Left forelimb (tissue), 1 donor: ENCODE results near the gene ZACN.
A peak's percentile ranks its signal among the peaks of the same experiment; 100 is the strongest.
"Not testable (repeated sequence)": the region's sequence is repeated elsewhere in the genome, so short reads cannot be mapped to it uniquely, and the experiment has no call there.

ENCODE experiments used
- DNase-seq: peaks from one replicate; pipeline ENCODE4 v3.0.0-alpha.2; 2018; ENCODE audit warnings: low spot score

The ZACN gene

DNA sequence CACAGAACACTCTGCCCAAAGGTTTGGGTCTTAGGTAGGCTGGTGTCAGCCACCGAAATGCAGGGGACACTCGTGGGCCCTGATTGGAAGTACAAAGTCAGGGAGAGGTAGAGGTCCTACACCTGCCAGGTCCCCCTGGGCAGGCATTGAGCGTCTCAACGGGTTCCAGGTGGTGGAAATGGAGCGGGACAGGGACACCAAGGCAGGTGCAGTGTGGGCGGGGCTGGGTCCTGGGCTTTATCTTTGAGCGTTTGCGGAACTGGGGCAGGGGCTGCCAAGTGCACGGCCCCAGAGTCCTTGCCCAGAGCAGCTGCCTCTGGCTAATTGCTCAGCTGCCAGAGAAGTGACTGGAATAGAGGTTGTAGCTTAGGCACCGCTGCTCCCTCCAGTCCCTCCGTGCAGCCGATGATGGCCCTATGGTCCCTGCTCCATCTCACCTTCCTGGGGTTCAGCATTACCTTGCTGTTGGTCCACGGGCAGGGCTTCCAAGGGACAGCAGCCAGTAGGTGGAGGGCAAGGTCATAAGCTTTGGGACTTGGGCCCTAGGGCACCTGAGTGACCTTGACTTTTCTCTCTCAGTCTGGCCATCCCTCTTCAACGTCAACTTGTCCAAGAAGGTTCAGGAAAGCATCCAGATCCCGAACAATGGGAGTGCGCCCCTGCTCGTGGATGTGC is at the start of gene ZACN:
ZACN (plus strand) TSS at position 323 of the 675 bp plus-strand sequence; CDS start at position 406, 83 bp downstream.
- peak; percentile 67 for DNase-seq

DNA sequence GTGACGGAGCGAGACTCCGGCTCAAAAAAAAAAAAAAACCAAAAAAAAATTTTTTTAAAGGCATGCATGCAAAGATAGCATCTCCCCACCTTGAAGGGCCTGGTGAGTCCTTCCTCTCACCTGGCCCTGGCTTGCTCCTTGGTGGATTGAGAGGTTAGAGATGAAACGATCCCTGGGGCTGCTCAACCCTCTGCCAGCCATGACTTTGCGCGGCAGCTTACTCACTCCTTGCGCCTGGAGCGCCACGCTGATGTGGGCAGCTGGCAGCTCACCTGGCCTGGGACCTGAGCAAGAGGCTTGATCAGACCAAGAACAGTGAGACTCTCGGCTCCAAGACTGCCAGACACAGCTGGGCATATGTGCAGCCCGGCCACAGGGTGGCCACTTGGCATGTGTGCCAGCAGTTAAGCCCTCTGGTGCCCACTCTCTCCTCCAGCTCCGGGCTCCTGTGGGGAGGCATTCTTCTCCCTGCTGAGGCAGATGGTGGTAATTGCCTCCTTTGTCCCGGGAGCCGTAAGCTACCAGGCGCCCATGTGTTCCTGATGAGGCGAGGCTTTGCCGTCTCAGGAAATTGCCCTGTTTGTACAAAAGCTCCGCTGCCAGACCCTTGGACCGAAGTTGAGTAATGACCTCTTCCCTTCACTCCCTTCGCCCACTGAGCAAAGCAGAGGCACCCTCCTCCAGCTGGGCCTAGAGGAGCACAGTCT is 46.8 kb upstream of the ZACN start:
- DNase-seq = no peak

DNA sequence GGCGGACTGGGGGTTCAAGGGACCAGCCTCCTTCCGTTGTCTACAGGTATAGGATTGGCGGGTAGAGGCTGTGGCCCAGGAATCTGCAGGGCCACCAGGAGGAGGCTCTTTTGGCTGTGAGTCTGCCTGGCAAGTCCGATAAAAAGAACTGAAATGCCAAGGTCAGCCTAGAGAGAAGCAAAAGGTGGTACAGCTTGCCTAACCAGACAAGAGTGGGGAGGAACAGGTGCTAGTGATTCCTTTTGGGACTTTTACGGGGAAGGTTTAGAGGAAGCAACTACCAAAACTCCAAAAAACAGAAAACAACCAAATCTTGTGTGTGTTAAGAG is 46.2 kb upstream of the ZACN start:
- DNase-seq = no peak

DNA sequence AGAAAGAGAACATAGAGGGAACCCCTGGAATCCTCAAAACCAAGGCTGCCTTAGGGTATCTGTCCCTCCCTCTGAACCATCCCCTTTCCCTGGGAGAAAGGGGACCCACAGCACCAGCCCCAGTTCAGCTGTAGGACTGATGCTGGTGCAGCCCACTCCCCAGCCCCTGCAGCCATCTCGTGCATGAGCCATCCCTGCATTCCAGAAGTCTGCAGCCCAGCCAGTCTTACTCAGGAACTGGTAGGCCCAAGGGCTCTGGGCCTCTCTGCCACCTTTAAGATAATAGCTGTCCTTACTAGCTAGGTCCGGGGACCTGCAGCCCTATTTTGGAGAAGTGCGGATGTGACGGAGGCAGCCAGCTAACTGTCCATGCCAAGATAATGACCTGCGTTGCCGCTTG is 45.8 kb upstream of the ZACN start:
- DNase-seq = no peak

DNA sequence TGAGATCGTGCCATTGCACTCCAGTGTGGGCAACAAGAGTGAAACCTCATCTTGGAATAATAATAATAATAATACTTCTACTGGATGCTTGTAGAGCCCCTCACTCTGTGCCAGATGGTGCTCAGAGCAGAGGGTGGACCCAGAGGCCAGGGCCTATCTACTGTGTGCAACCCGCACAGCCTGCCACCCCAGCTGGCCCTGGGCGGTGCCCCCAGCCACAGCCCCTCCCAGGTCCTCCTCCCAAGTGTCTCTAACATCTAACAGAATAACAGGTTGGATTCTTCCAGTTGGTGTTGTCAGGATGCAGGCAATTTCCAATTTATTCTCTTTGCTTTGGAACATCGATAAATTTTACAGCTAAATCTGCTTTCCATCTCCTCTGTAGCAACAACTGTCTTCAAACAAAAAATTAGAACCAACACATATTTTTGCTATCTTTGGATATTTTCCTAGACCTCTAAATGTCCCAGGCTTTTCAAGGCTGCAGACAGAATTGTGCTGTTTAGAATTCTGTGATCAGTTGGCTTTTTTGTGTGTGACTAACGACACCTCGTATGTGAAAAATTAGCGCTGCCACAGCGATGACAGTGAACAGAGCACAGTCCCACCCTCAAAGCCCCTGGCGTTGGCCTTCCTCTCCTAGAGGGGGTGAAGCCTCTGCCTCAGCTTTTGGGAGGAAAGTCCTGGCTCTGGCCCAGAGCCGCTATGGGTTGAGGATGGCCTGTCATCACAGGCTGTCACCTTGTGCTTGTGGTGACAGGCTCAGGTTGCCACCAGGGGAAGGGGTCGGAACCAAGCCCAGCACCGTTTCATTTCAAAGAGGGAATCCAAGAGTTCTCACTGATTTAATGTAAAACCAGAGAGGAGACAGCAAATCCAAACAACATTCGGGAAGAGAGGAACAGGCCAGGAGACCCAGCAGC is 44.3 kb upstream of the ZACN start:
- DNase-seq = no peak

DNA sequence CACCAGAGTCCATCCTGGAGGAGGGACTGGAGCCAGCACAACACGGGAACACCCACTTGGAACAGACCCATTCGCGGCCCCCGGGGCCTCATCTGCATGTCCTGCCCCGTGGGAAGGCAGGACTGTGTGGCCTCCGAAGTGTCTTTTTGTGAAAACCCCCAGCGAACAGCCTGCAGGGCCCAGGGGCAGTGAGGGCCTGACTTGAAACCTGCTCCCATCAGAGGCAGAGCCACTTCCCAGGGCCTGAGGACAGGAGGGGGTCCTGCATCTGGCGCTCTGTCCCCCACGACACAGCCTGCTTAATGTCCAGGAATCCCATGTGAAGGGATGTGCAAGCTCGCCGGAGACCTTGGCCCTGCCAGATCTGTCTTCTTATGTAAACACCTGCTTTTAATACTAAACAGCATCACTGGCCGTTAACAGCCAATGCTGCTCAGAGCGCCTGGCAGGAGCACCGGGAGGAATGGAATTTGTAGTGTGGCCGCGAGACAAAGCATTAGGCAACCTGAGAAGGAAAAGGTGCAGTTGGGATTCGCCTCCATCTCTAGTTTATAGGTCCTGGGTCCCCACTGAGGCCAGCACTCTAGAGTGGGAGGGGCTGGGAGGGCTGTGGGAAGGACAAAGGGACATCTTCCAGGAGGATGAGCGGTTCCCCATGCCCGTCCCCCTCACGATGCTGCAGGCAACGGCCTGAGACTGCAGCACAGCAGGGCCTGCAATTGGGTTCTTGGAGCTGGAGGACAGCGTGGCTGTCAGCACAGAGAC is 42.3 kb upstream of the ZACN start:
- DNase-seq = no peak

DNA sequence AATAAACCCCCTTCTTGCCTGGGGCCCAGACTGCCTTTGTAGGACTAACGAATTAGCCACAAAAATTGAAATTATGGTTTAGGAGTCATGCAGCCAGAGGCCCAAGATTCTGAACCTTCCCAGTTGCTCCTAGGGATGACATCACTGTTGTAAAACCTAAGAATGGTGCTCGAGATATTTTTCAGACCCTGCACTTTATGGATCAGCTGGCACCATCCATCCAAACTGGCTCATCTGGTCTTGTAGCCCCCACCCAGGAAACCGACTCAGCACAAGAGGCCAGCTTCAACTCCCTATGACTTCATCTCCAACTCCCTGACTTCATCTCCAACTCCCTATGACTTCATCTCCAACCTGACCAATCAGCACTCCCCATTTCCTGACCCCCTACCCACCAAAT is 40.9 kb upstream of the ZACN start:
- DNase-seq = no peak

DNA sequence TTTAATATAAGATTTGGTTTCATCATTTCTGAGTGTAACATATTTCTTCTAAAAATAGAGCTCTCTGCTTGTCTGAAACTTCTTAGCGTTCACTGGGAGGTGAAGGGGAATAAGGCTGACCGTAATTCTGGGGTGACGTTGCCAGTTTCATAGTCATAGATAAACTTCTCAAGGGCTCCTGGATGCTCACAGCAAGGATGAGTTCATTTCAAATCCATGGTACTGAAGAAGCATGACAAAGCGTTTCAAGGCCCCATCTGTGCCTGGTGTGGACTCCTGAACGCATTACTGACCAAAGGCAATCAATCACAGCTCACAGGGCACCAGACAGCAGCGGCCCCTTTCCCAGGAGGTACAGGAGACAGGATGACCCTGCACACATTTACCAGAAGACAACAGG is 39.9 kb upstream of the ZACN start:
- no peak for DNase-seq

DNA sequence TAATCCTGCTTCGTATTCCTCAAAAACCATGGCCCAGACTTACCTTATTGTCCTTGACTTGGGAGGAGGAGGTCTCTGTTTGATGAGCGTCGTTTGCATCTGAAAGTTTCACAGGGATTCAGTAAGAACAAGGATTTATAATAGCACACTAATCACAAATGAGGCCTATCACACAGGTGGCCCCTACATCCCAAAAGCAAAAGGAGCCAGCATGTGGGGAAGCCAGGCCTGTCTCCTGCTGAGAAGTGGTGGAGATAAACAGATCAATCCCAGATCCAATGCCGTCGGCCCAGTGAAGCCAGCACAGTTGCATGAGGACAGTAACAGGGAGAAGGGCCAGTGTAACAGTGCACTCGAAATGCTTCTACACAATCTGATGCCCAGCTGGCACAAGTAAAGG is 38.6 kb upstream of the ZACN start:
- DNase-seq = no peak

DNA sequence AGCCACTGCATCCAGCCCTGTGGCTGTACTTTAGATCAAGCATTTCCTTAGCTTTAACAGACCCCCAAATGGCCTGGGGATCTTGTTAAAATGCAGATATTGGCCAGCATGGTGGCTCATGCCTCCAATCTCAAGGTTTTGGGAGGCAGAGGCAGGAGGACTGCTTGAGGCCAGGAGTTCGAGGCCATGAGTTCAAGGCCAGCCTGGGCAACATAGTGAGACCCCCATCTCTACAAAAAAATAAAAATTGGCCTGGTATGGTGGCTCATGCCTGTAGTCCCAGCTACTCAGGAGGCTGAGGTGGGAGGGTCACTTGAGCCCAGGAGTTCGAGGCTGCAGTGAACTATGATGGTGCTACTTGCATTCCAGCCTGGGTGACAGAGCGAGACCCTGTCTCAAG is 36.1 kb upstream of the ZACN start:
- not testable (repeated sequence) for DNase-seq

DNA sequence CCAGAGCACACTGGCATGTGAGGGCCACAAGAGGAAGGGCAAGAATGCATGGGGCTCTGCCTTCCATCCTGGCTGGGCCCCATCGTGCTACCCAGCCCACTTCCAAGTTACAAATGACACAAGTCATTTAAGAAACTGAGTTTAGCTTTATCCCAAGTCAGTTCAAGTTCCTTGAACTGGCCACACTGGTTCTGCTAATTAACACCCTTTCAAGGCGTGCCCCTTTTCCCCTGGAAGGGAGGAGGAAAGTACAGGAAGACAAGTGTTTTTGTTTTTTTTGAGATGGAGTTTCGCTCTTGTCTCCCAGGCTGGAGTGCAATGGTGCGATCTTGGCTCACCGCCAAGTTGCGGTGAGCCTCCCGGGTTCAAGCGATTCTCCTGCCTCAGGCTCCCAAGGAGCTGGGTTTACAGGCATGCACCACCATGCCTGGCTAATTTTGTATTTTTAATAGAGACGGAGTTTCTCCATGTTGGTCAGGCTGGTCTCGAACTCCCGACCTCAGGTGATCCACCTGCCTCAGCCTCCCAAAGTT is 34.4 kb upstream of the ZACN start:
- not testable (repeated sequence) for DNase-seq

DNA sequence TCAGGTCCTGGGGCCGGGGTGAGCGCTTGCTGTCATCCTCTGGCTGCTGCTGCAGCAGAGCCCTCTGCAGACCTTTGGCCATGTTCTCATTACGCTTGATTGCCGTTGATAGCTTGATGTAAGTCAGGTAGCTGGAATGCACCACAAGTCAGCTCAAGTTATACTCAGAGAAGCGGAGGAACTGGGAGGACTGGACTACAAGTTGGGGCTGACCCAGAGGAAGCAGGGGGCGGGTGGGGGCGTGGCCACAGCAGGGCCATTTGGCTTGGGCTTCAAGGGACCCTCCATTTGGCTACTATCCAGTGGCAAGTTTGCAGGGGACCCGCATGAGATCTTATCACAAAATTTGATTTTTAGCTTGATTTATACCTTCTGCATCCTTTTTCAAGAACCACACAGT is 32.9 kb upstream of the ZACN start:
- DNase-seq = no peak

DNA sequence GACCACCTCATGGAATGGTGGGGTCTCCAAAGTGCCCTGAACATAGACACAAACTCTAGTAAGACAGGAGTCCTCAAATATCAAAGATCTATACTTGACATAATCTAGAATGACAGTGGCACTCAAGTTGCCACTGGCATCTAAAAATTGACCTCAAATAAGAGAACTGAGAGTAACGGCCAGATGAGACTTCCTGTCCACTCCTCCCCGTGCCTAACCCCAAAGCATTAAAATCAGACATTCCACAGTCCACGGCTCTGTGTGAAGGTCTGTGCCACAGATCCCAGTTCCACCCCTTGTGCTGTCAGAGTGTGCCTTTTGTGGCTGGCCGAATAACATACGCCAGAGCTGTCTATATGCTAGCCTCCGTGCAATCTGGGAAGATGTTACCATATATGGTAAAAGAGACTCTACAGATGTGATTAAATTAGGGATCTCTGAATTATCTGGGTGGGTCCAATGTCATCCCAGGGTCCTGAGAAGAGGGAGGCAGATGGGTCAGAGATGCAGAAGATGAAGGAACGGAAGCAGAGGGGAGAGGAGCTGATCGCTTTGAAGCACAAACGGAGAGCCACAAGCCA is 30.9 kb upstream of the ZACN start:
- no peak for DNase-seq

DNA sequence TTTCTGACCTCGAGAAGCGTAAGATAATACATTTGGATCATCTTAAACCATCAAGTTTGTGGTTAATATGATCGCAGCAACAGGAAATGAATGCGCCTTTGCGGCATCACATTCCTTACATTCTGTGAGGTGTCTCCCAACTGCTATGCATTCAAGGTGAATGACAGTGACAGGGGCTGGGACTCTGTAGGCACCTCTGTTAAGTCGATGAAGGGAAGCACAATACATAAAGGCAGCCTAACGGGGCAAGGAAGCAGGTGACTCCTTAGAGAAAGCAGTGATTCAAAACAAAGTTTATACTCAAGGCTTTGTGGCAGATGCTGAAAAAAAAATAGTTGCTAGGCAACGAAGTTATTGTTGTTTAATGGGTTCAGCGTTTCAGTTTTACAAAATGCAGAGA is 30.3 kb upstream of the ZACN start:
- no peak for DNase-seq

DNA sequence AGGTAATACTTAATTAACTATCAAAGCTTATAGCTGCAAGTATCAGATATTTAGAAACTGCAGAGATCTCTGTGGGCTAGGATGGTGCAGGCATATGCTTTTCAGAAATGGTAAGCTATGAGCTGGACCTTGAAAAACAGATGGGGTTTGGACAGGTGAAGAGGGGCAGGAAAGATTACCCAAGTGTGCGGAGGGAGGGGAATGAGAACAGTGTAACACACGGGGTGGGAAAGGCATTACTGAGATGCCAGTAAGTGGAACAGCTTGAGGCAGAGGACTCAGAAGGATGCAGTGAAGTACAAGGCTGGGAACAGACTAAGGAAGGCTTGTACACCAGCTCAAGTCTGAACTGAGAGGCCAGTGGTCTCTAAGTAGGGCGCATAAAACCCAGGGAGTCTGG is 29.7 kb upstream of the ZACN start:
- no peak for DNase-seq

DNA sequence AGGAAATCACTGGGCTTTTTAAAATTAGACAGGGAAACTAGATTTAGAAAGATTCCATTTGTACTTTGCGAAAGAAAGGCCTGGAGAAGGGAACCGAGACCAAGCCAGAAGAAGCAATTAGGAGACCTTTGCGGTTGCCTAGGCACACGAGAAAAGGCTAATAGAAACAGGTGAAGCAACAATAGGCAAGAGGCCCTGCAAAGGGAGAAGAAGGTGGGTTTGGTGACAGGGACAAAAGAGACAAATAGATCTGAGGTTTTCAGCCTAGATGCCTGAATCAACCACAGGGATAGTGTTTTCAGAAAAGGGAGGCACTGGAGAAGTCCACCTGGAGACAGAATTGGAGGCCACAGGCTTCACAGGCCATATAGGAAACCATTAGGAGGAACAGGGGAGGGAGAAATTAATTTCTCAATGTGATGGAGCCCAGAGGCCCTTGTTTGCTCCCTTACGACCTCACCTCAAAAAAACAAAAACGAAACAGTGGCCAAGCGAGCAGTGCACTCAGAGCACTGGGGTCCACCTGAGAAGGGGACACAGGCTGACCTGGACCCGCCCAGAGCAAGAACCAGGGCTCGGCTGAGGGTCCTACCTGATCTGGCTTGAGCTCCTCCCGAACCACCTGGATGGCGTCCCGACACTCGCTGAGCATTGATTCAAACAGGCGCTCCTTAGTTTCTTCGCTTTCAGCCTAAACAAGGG is 29.0 kb upstream of the ZACN start:
- DNase-seq = no peak

DNA sequence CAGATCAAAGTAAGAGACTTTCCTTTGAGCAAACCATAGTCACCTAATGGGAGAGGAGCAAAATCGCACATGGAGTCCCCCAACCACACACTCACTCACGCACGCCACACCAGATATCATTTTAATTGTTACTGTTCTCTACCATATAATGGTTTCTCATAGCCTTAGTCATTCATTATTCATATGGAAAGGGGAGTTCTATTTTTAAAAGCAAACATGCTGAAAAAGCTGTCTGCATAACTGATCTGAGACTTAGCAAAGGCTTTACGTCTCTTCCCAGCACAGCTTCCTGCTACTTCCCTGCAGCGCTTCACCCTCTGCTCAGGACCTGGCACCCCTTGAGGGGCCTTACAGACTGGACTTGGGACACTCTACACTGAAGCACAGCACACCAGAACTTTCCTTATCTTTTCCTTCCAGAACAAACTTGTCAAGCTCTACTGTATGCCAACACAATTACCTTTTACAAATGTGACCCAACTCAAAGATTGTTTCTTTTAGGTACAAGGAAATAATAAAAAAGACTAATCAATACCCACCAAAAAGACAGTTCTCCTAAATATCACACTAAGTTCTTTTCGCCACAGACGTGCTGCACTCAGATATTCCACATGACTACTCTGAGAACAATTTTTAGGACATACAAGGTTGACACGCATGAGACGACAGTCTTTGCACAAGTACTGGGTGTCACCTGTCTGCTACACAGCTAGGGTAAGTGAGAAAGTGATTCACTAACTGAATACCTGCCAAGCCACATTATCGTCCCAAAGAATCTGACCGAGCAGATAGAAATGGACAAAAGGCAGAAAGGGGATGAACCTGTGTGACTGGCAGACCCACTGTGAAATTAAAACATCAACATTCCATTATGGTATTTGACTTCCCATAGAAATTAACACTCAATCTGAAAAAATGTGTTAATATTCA is 28.2 kb upstream of the ZACN start:
- DNase-seq = no peak

DNA sequence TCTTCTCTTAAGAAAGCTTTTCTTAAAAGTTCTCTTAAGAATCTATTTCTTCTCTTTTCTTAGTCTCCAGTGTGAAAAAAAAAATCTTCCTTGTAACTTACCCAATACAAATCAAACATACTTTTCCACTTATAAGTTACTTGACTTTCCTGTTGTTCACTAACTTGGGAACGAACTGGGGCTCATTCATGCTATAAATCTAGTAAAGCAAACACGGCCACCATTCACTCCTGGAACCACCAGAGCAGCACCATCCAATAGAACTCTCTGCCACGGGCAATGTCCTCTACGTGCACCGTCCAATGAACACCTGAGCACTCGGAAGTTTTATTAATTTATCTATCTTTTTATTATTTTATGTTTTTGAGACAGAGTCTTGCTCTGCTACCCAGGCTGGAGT is 27.4 kb upstream of the ZACN start:
- DNase-seq = no peak

DNA sequence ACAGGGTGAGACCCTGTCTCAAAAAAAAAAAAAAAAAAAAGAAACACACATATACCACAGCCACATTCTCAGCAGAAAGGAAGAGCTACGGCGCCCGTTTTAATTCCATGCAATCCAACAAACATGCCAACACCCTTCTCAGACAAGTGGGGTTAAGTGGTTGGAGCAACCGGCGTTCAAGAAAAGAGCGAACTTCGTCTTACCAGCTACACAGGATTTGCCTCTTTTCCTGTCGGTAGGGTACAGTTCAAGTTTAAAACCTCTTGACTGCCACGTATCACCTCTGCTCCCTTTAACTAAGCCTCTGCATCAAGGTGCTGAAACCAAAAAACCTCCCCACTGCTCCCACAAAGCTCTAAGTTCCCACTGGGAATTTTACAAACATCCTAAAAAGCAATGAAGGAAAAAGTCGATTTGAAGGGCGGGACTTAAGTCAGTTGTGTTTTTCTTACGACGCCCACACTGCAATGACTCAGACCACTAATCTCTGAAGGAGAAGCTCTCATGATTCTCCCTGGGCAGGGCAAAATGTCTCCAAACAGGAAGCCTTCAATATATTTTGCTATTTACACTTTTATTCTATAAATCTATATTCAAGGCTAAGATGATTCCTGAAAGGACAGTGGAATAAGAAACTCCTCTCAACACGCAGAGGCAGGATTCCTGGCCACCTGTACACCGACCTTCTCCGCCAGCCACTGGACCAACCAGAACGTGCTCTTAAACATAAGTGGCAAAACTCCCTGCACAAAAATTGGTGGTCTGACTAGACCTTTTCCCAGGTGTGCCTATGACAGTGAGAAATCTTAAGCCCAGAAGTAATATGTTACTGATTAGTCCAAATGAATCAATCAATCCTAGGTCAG is 25.5 kb upstream of the ZACN start:
- DNase-seq = no peak
